ENCODE measurements around the gene MT1M. TPM values are rescaled to one million over a fixed set of nuclear protein-coding genes. Genes with fewer than 3 reads are reported as not detected.
A peak's percentile ranks its signal among the peaks of the same experiment; 100 is the strongest.

The MT1M gene
- total RNA-seq, 1 experiment from 2014 or later: not detected

DNA sequence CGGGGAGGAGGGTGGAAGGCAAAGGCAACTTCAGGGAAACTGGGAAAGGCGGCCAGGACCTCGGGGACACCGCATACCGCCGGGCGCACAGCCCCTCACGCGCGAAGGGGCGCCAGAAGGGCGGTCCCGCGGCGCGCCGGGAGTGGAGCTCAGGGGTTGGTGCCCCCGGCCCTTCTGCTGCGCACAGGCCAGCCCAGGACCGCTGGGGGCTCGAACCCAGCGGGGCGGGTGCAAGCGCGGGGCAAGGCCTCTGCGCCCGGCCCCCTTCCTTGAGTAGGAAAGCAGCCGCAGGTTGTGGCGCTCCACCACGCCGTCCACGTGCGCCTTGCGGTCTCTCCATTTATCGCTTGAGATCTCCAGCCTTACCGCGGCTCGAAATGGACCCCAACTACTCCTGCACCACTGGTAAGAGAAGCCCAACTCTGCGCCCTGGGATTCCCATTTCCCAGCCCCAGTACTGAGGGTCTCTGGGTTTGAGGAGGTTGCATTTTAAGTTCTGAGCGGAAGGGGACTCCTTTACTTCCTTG is 3.0 kb downstream of the MT1M start:
- Histone ChIP-seq H3K4me3 (ENCODE audit: low read length) (no peak overlapping the region), H2AFZ (ENCODE audit: low read length) (no peak overlapping the region), H3K27me3 (ENCODE audit: low read length) (no peaks in the 10 kb centered on the region)

DNA sequence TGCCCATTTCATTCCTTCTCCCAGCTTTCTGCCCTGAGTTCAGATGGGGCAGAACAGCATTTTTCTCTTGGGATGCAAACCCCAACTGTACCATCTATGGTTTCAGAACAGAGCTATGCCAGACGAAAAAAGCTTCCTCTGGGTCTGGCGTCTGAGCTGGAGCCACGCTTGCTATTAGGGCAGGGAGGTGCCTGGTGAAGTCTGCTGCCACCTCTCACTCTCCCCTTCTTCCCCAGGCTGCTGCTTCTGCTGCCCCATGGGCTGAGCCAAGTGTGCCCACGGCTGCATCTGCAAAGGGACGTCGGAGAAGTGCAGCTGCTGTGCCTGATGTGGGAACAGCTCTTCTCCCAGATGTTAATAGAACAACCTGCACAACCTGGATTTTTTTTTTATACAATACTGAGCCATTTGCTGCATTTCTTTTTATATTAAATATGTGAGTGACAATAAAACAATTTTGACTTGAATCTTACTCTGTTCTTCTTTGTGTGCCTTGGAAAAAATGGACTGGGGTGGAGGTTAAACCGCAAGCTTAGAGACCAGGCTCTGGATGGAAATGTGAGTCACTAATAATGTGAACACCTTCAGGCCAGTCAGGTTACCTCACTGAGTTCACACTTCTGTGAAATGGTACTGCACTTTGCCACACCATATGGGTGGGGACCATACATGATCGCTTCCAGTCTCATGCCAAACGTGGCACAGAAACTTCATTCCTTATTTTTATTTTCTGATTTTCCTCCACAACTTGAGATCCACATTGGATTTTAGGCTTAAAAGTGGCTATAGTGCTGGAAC is 4.4 kb downstream of the MT1M start:
- H3K27me3 ChIP-seq (ENCODE audit: low read length): no peaks in the 10 kb centered on the region
- H3K9me3 ChIP-seq (ENCODE audit: low read length): no peaks in the 10 kb centered on the region
- DNase-seq: no peak
- H3K9me2 ChIP-seq (replicated peaks; ENCODE audit: insufficient read depth, low read length): no peaks in the 10 kb centered on the region
- H3K4me2 ChIP-seq (ENCODE audit: low read depth, low read length, poor library complexity, severe bottlenecking): no peak overlapping the region
- H3K9ac ChIP-seq (ENCODE audit: low read length): no peak overlapping the region
- no peaks in the 10 kb centered on the region for H4K20me1 ChIP-seq (ENCODE audit: insufficient read depth, low read depth, low read length)
- no peak overlapping the region for H3K4me3 ChIP-seq (ENCODE audit: low read length)
- H3K4me1 ChIP-seq (ENCODE audit: low read length): peaks cover 14% of the 10 kb centered on the region
- H3K79me2 ChIP-seq (ENCODE audit: low read length): no peaks in the 10 kb centered on the region
- no peak overlapping the region for H2AFZ ChIP-seq (ENCODE audit: low read length)
- H3K27ac ChIP-seq (ENCODE audit: low read length): no peak overlapping the region
- no peaks in the 10 kb centered on the region for H3K36me3 ChIP-seq (ENCODE audit: insufficient read depth, low read length)

More for the DNA sequence above, 3.0 kb downstream of the MT1M start:
- Histone ChIP-seq H3K4me2 (ENCODE audit: low read depth, low read length, poor library complexity, severe bottlenecking) (no peak overlapping the region), H3K4me1 (ENCODE audit: low read length) (peaks cover 14% of the 10 kb centered on the region), H3K9ac (ENCODE audit: low read length) (no peak overlapping the region), H3K9me3 (ENCODE audit: low read length) (no peaks in the 10 kb centered on the region), H3K27ac (ENCODE audit: low read length) (no peak overlapping the region), H4K20me1 (ENCODE audit: insufficient read depth, low read depth, low read length) (no peaks in the 10 kb centered on the region), H3K9me2 (replicated peaks; ENCODE audit: insufficient read depth, low read length) (no peaks in the 10 kb centered on the region), H3K79me2 (ENCODE audit: low read length) (no peaks in the 10 kb centered on the region), H3K36me3 (ENCODE audit: insufficient read depth, low read length) (no peaks in the 10 kb centered on the region)
- DNase-seq: no peak

DNA sequence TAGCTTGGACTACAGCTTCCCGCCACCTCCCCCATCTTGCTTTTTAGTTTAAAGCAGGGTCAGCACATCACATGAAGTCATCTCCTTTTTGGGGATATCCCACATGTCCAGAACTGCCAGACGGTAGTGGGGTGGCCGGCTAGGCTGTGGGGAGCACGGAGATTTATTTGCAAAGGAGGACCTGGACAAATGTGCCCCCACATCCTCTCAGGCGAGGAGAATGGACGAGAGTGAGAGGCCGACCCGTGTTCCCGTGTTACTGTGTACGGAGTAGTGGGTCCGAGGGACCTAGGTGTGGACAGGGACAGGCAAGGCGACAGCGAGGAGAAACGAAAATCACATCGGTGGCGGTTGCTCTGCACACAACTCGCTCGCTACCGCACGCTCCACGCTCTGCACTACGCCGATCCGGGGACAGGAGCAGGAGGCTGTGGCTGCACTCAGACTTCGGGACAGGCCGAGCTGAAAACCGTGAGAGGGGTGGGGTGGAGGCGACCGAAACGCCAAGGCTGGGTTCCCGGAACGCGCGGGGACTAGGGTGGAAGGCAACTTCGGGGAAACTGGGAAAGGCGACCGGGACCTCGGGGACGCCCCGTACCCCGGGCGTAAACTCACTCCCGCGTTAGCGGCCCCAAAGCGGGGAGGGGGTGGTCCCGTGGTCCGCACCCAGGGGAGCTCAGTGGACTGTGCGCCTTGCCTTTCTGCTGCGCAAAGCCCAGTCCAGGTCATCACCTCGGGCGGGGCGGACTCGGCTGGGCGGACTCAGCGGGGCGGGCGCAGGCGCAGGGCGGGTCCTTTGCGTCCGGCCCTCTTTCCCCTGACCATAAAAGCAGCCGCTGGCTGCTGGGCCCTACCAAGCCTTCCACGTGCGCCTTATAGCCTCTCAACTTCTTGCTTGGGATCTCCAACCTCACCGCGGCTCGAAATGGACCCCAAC is 5.6 kb downstream of the MT1M start, which contains the start of gene MT1A:
TSS of gene MT1A (plus strand) at position 853 of the 937 bp plus-strand sequence. CDS start at position 926, 73 bp downstream.
- Histone ChIP-seq H3K4me3 (ENCODE audit: low read length) (no peak within 1 kb of the TSS), H2AFZ (ENCODE audit: low read length) (no peak within 1 kb of the TSS), H3K4me1 (ENCODE audit: low read length) (peaks cover 26% of the 10 kb centered on the region), H3K9me2 (replicated peaks; ENCODE audit: insufficient read depth, low read length) (no peaks in the 10 kb centered on the region), H4K20me1 (ENCODE audit: insufficient read depth, low read depth, low read length) (no peaks in the 10 kb centered on the region), H3K9ac (ENCODE audit: low read length) (no peak within 1 kb of the TSS), H3K36me3 (ENCODE audit: insufficient read depth, low read length) (no peaks in the 10 kb centered on the region), H3K9me3 (ENCODE audit: low read length) (no peaks in the 10 kb centered on the region), H3K27me3 (ENCODE audit: low read length) (no peaks in the 10 kb centered on the region), H3K4me2 (ENCODE audit: low read depth, low read length, poor library complexity, severe bottlenecking) (no peak within 1 kb of the TSS), H3K27ac (ENCODE audit: low read length) (no peak within 1 kb of the TSS), H3K79me2 (ENCODE audit: low read length) (no peaks in the 10 kb centered on the region)
- no peak for DNase-seq

DNA sequence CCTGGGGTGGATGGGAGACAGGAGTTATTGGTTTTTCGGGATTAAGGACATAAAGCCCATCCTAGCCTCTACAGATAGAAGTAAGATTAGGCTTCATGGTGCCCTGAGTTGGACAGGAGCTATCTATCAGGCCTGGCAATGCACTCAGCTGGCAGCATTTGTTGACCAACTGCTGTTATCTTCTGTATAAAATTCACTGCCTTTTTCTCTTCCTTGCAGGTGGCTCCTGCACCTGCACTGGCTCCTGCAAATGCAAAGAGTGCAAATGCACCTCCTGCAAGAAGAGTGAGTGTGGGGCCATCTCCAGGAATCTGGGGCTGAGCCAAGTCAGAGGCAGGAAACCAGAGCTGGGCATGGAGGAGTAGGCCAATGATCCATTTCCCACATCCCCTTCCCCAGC is 6.6 kb downstream of the MT1M start:
- Histone ChIP-seq H3K4me3 (ENCODE audit: low read length) (no peak overlapping the region), H3K27me3 (ENCODE audit: low read length) (no peaks in the 10 kb centered on the region), H3K9ac (ENCODE audit: low read length) (no peak overlapping the region), H3K9me3 (ENCODE audit: low read length) (no peaks in the 10 kb centered on the region), H3K4me1 (ENCODE audit: low read length) (peaks cover 34% of the 10 kb centered on the region), H3K4me2 (ENCODE audit: low read depth, low read length, poor library complexity, severe bottlenecking) (no peak overlapping the region), H3K79me2 (ENCODE audit: low read length) (no peaks in the 10 kb centered on the region), H3K27ac (ENCODE audit: low read length) (no peak overlapping the region), H3K9me2 (replicated peaks; ENCODE audit: insufficient read depth, low read length) (no peaks in the 10 kb centered on the region), H4K20me1 (ENCODE audit: insufficient read depth, low read depth, low read length) (no peaks in the 10 kb centered on the region), H3K36me3 (ENCODE audit: insufficient read depth, low read length) (no peaks in the 10 kb centered on the region), H2AFZ (ENCODE audit: low read length) (no peak overlapping the region)
- DNase-seq: no peak

DNA sequence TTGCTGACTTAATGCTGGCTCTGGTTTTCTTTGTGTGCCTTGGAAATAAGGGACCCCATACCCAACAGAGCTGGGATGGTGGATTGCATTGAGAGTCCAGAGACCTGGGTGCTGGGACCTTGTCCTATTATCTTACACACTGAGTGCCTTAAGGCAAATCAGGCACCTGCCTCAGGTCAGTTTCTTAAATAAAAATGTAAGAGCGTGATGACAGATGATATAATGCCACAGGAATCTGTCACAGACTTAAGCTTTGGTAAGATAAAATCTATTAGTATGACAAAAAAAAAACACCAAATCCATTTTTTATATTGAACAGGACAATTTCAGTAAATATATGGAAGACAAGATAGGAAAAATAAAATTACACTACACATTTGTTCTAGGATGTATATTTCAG is 7.6 kb downstream of the MT1M start:
- no peak for DNase-seq
- Histone ChIP-seq H3K4me1 (ENCODE audit: low read length) (peaks cover 45% of the 10 kb centered on the region), H3K9me2 (replicated peaks; ENCODE audit: insufficient read depth, low read length) (no peaks in the 10 kb centered on the region), H3K4me3 (ENCODE audit: low read length) (no peak overlapping the region), H4K20me1 (ENCODE audit: insufficient read depth, low read depth, low read length) (no peaks in the 10 kb centered on the region), H3K27me3 (ENCODE audit: low read length) (no peaks in the 10 kb centered on the region), H3K36me3 (ENCODE audit: insufficient read depth, low read length) (no peaks in the 10 kb centered on the region), H3K9ac (ENCODE audit: low read length) (no peak overlapping the region), H3K9me3 (ENCODE audit: low read length) (no peaks in the 10 kb centered on the region), H3K27ac (ENCODE audit: low read length) (no peak overlapping the region), H3K79me2 (ENCODE audit: low read length) (no peaks in the 10 kb centered on the region), H3K4me2 (ENCODE audit: low read depth, low read length, poor library complexity, severe bottlenecking) (no peak overlapping the region), H2AFZ (ENCODE audit: low read length) (no peak overlapping the region)

DNA sequence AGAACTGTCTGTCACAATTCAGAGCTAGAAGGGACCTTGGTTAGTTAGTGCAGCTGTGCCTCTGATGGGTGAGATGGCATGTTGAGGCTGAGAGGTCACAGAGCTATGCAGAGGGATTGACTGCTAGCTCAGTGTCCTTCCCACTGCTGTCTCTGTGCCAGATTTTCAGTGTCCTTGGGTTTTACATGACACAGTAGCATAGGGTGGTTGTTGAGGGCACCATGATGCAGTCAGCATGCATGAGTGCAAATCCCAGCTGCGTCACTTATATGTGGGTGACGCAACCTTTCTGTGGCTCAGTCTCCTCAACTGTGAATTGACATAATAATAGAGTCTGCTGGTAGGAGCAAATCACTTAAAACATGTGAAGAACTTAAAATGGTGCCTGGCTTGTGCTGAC is 8.7 kb downstream of the MT1M start:
- no peaks in the 10 kb centered on the region for H3K27me3 ChIP-seq (ENCODE audit: low read length)

DNA sequence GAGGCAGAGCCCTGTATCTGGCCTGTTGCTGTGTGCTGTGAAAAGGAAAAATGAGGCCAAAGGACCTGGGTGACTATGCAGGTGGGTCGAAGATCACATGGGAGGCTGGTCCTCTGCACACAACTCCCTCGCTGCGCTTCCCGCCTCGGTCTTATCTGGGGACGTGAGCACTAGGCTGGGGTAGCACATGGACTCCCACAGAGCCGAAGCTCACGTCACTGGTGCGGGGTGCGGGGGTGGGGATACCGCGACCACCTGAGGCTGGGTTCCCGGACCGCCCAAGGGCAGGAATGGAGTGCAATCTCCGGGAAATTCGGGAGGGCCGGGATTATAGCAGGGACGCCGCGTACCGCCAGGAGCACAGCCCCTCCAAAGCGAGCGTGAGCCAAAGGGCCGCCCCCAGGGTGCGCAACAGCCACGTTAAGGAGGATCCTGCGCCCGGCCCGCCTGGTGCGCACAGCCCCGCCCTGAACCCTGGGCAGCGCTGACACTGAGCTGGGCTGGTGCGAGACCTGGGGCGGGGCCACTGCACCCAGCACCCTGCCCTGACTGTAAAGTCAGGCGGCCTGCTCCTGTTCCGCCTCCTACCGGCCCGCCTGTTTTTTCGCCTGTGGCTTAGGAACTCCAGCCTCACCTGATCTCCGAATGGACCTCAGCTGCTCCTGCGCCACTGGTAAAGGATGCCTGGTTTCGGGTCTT is 10.8 kb downstream of the MT1M start:
- Histone ChIP-seq H2AFZ (ENCODE audit: low read length) (peak overlapping the region; percentile 58; the same call in 1 of the 2 replicates), H3K9me3 (ENCODE audit: low read length) (no peaks in the 10 kb centered on the region), H3K4me2 (ENCODE audit: low read depth, low read length, poor library complexity, severe bottlenecking) (peak overlapping the region; percentile 66), H3K9me2 (replicated peaks; ENCODE audit: insufficient read depth, low read length) (no peaks in the 10 kb centered on the region), H3K36me3 (ENCODE audit: insufficient read depth, low read length) (no peaks in the 10 kb centered on the region), H3K79me2 (ENCODE audit: low read length) (no peaks in the 10 kb centered on the region), H3K4me1 (ENCODE audit: low read length) (peaks cover 65% of the 10 kb centered on the region), H3K27me3 (ENCODE audit: low read length) (no peaks in the 10 kb centered on the region), H3K4me3 (ENCODE audit: low read length) (peak overlapping the region; percentile 62), H3K9ac (ENCODE audit: low read length) (peak overlapping the region; percentile 69), H4K20me1 (ENCODE audit: insufficient read depth, low read depth, low read length) (no peaks in the 10 kb centered on the region), H3K27ac (ENCODE audit: low read length) (no peak overlapping the region)
- peak; percentile 96 for DNase-seq

More for the DNA sequence above, 8.7 kb downstream of the MT1M start:
- Histone ChIP-seq H3K79me2 (ENCODE audit: low read length) (no peaks in the 10 kb centered on the region), H3K9ac (ENCODE audit: low read length) (no peak overlapping the region), H4K20me1 (ENCODE audit: insufficient read depth, low read depth, low read length) (no peaks in the 10 kb centered on the region), H3K4me2 (ENCODE audit: low read depth, low read length, poor library complexity, severe bottlenecking) (no peak overlapping the region), H3K4me1 (ENCODE audit: low read length) (peaks cover 56% of the 10 kb centered on the region), H3K4me3 (ENCODE audit: low read length) (no peak overlapping the region), H3K36me3 (ENCODE audit: insufficient read depth, low read length) (no peaks in the 10 kb centered on the region), H3K9me2 (replicated peaks; ENCODE audit: insufficient read depth, low read length) (no peaks in the 10 kb centered on the region), H3K9me3 (ENCODE audit: low read length) (no peaks in the 10 kb centered on the region), H3K27ac (ENCODE audit: low read length) (no peak overlapping the region), H2AFZ (ENCODE audit: low read length) (no peak overlapping the region)
- no peak for DNase-seq
